ENCODE results near the gene SDR42E1.

SDR42E1 gene

GRCh38 chr16:82011199-82011641 lies at the start of gene SDR42E1:
SDR42E1 (minus strand) TSS chr16:82011470; CDS start chr16:82000858, 10,612 bp downstream.
- peak; percentile 95 for DNase-seq

- no peak for DNase-seq
These were observed 48.7 kb upstream of the SDR42E1 start for GRCh38 chr16:82059983-82060421.

GRCh38 chr16:82059161-82059982 lies 48.1 kb upstream of the SDR42E1 start:
- DNase-seq: no peak

- no peak for DNase-seq
These were observed 45.3 kb upstream of the SDR42E1 start for GRCh38 chr16:82056550-82056896.

GRCh38 chr16:82055728-82056549 lies 44.7 kb upstream of the SDR42E1 start:
- no peak for DNase-seq

- peak; percentile 28 for DNase-seq
These were observed 43.8 kb upstream of the SDR42E1 start for GRCh38 chr16:82055117-82055516.

GRCh38 chr16:82051656-82052055 lies 40.4 kb upstream of the SDR42E1 start:
- no peak for DNase-seq

- no peak for DNase-seq
These were observed 39.7 kb upstream of the SDR42E1 start for GRCh38 chr16:82050909-82051357.

GRCh38 chr16:82050506-82050905 lies 39.2 kb upstream of the SDR42E1 start:
- DNase-seq: no peak

GRCh38 chr16:82049484-82049883 lies 38.2 kb upstream of the SDR42E1 start:
- DNase-seq: no peak

- DNase-seq: no peak
These were observed 36.5 kb upstream of the SDR42E1 start for GRCh38 chr16:82047787-82048186.

GRCh38 chr16:82047374-82047773 lies 36.1 kb upstream of the SDR42E1 start:
- DNase-seq: no peak

GRCh38 chr16:82046941-82047340 lies 35.7 kb upstream of the SDR42E1 start:
- no peak for DNase-seq

GRCh38 chr16:82046541-82046940 lies 35.3 kb upstream of the SDR42E1 start:
- no peak for DNase-seq

- no peak for DNase-seq
These were observed 34.2 kb upstream of the SDR42E1 start for GRCh38 chr16:82045465-82045864.

- DNase-seq: no peak
These were observed 33.3 kb upstream of the SDR42E1 start for GRCh38 chr16:82044585-82044911.

GRCh38 chr16:82043680-82044584 lies 32.7 kb upstream of the SDR42E1 start:
- no peak for DNase-seq

- no peak for DNase-seq
These were observed 31.6 kb upstream of the SDR42E1 start for GRCh38 chr16:82042846-82043245.

- no peak for DNase-seq
These were observed 30.9 kb upstream of the SDR42E1 start for GRCh38 chr16:82042144-82042543.

- DNase-seq: no peak
These were observed 30.3 kb upstream of the SDR42E1 start for GRCh38 chr16:82041542-82041941.

- DNase-seq: peak; percentile 22
These were observed 29.0 kb upstream of the SDR42E1 start for GRCh38 chr16:82040296-82040695.

GRCh38 chr16:82037666-82038065 lies 26.4 kb upstream of the SDR42E1 start:
- DNase-seq: no peak

- no peak for DNase-seq
These were observed 26.0 kb upstream of the SDR42E1 start for GRCh38 chr16:82037251-82037650.

Measured in DMS53 (cell line).